ENCODE measurements around the gene TMEM191C. TPM values are rescaled to one million over a fixed set of nuclear protein-coding genes. Genes with fewer than 3 reads are reported as not detected.
A peak's percentile ranks its signal among the peaks of the same experiment; 100 is the strongest.
"Not testable (repeated sequence)": the region's sequence is repeated elsewhere in the genome, so short reads cannot be mapped to it uniquely, and the experiment has no call there.

The TMEM191C gene
- under 1 TPM; 0.51 to 0.81 TPM for total RNA-seq
- long read RNA-seq, donor 1, result 0 reads
- long read RNA-seq, donor 2, partial matches to known transcripts, result 0 of 1 reads
- long read RNA-seq, donor 2, other reads (novel, unspliced or antisense), result 1 of 1 reads

DNA sequence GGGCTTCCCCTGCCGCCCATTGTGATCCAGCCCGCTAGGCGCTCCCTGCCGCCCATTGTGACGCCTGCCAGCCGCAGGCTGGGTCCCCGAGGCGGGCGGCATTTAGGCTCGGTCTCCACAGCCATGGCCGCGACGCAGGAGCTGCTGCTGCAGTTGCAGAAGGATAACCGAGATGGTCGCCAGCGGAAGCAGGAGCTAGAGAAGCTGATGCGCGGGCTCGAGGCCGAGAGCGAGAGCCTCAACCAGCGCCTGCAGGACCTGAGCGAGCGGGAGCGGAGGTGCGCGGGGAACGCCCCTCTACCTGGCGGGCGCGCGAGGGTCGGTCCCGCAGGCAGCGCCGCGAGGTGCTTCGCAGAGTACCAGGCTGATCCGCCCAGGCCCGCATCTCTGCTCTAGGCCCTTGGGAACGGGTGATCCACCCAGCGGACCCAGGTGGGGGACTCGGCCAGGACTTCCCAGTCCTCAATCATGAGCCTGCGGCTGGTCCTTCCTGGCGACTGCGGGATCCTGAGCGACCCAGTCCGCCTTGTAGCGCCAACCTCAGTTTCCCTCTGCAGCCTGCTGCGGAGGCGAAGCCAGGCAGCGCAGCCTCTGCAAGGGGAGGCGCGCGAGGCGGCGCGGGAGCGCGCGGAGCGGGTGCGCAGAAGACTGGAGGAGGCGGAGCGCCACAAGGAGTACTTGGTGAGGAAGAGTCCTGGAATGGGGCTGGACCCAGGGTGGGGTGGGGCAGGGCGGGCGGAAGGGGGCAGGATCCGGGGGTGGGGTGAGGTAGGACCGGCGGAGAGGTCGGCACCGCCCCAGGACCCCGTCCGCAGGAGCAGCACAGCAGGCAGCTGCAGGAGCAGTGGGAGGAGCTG lies at the start of gene TMEM191C:
Gene TMEM191C (plus strand): TSS at position 51 of the 857 bp plus-strand sequence. CDS start 73 bp downstream, at position 124.
- intact Hi-C loops (cut with DNase I); DNase-seq (ENCODE audit: low spot score): not testable (repeated sequence)

DNA sequence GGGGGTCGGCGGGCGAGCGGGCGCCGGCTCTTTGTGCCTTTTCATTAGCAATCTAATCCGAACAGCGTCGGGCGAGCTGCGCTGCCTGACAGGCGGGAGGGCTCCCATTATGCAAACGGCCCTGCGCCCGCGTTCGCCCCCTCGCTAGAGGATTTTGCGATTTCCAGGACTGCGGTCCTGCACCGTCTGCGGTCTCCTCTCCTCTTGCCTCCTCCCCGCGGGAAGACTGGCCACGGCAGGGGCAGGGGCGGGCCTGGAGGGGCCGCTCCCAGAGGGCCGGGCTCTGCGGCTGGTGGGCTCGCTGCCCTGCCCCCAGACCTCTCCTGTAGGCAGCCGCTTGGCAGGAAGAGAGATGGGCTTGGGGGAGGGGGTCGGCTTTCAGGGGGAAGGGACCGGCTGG lies 49.3 kb upstream of the TMEM191C start:
- peak; percentile 75 for DNase-seq (ENCODE audit: low spot score)
- intact Hi-C loops (cut with DNase I), result not testable (repeated sequence)

DNA sequence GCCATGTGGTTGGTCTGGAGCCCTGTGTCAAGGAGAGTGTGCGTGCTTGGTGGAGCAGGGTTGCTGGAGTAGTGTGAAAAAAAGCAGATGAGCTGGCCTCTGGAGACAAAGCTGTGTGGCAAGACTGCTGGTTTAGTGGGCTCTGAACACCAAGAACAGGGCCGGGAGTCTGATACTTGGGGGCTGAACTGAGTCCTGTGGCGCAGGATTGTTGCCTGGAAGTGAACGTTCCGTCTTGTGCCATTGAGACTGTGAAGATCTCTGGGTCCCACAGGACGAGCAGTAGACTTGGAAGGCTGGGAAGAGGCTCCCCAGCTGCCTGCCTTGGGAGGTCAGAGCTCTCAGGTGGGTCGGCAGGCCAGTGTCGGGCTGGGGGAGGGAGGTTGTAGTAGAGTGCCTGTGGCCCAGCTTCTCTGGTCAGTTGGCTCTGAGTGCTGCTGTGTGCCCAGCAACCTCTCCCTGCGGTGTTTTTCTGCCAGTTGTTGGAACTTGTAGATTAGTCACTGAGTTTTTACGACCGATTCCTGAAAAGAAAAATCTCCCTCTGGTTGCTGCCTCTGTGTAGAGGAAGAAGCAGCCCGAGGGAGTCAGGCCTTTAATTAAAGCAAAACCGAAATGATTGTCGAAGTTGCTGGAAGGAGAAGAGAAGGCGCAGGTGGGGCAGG lies 48.1 kb upstream of the TMEM191C start:
- DNase-seq (ENCODE audit: low spot score), result peak; percentile 66
- intact Hi-C loops (cut with DNase I), result not testable (repeated sequence)

DNA sequence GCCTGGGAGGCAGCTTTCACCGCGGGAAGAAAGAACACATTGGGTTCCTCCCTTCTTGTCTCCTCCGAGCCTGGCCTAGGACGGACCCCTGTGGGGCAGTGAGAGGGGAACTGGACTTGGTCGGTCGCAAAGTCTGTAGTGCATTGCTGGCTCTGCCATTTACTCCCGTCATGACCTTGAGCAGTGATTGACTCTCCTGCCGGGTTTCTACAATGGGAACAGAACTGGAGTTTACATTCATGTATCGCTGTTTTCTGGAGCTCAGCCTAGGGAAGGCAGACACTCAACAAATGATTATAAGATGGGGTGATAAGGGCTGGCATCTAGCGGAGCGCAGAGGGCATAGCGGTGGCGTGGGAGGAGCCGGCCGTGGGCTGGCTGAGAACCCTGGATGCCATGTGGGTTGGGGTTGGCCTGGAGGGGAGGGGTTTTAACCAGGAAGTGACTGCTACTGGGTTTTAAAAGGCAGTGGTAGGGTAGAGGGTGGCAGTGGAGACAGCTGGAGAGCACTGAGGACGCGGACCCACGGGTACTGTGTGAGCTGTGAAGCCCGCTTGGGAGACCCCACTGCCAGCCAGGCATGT lies 46.9 kb upstream of the TMEM191C start:
- DNase-seq (ENCODE audit: low spot score); intact Hi-C loops (cut with DNase I): not testable (repeated sequence)

DNA sequence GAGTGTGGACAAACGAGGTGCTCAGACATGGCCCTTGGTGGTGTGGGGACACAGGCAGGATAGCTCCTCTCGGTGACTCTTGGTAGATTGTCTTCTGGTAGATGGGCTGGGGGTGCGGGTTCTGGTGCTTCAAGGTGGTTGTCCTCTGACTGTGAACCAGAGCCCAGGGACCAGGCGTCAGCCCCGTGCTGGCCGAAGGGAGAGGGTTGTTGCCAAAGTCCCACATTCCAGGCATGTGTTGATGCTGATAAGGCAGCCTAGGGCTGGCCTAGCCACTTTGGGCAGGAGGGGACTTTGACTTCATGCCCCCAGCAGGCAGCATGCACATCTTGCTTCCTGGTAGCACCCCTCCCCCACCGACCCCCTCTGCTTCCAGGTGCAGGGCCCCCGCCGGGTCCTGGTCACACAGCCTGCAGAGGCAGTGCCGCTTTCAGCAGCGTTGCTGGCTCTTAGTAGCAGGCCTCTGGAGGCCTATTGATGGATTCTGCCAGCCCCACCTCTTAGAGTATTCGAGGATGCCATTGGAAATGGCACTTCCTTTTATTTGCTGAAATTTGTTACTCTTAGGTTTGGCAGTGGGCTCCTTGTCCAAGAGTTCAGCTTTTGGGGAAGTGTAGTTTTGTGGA lies 43.0 kb upstream of the TMEM191C start:
- intact Hi-C loops (cut with DNase I); DNase-seq (ENCODE audit: low spot score): not testable (repeated sequence)

DNA sequence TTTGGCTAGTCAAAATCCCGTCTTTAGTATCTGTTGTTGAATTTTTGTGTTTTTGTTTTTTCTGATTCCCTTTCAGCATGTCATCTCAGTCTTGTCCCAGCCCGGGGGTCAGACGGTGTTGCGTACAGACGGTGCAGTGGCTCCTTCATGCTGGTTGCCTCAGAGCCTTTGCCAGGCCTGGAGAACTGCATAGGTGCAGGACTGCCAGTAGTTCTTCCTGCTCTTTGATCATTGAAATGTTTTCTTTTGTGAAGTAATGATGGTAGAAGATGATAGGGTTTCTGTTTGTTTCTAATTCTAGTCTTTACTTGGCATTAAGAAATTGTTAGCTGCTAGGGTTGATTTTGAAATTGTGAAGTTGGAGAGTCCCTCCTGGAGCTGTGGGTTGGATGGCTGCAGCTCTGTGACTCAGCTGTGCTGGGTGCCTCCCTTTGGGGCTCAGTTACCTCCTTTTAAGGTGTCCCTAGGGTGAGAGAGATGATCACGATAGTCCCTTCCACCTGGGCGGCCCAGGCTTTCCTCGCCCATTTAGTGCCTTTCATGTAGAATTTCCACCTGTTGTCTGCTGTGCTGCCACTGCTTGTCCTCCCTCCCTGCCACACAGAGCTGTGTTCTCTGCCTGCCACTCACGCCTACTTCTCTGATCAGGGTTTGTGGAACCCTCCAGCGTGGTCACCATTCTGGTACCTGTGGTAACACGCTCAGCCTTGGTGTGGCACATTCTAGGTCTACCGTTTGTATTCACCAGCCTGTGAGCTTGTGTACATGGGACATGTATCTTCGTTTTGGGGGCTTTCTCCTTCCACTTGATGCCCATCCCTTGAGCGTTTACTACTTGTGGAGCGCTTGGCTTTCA lies 32.6 kb upstream of the TMEM191C start:
- DNase-seq (ENCODE audit: low spot score); intact Hi-C loops (cut with DNase I): not testable (repeated sequence)

DNA sequence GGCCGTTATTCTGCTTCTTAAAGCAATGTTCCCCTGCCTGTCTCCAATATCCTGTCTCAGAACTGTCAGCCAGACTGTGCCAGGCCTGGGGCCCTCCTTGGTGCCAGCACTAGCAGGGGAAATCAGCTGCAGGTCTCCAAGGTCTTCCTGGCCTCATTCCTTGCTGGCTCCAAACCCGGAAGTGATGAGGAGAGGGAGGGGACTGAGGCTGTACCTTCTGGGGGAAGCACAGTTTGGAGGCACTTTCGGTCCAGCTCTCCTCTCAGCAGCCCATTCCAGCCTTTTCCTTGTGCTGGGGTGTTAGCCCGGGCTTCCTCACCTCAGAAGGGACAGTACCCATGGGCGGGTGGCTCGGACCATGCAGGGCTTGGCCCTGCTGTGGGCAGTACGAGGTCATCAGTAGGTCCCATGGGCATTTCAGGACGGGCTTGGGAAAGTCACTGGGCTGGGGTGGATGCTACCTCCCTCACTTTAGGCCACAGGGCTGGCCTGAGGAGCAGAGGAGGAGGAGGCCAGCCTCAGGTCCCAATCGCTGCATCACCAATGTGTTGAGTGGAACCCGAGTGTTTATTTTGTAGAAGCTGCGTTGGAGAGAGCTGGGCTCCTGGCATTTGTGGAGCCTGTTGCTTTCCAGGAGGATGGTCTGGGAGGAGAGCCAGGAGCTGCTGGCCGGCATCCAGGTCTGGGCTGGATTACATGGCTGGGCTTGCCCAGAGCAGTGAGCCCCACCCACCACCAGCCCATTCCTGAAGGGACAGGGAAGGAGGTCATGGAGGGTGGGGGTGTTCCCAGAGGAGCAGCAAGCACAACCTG lies 31.0 kb upstream of the TMEM191C start:
- intact Hi-C loops (cut with DNase I), result not testable (repeated sequence)
- DNase-seq (ENCODE audit: low spot score), result peak; percentile 74

DNA sequence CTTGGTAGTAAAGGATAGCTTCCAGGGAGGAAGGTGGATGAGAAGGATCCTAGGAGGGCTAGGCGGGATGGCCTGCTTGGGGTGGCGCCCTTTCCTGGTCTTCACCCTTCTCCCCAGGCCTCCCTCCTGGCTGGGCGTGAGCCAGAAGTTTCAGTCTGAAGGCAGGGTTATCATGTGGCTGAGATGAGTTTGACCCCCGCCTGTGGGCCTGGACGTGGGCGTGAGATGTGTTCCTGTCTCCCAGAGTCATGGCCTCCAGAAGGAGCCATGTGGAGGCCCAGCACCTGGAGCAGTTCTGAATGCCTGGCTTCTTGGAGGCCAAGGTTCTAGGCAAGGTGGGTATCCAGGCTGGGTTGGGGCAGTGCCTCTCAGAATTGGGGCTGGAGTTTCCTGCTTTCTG lies 29.2 kb upstream of the TMEM191C start:
- peak; percentile 0 for DNase-seq (ENCODE audit: low spot score)
- intact Hi-C loops (cut with DNase I), result not testable (repeated sequence)

DNA sequence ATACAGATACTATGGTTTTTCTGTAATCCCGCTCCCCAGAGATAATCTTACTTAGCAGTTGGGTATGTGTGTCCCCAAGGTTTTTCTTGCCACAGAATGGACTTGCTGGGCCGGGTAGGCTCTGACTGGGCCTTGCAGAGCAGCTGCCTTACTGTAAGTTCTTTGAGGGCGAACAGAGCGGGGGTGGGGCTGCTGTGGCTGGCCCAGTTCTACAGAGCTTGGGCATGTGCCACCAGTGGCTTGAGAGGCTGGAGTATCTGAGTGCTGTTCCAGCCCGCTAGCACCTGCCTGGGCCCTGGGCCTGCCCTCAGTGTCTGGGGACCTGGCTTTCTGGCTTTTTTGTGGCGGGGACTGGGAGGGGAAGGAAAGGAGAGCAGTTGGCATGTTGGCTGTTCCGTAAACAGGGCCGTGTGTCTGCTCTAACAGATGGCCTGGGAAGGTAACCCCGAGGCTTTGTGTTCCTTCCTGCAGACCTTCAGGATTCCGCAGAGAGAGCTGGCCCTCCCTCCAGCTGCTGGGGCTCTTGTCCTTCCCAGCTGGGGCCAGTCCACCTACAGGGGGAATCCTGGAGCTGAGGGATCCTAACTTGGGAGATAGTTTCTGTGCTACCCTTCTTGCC lies 27.1 kb upstream of the TMEM191C start:
- DNase-seq (ENCODE audit: low spot score); intact Hi-C loops (cut with DNase I): not testable (repeated sequence)

DNA sequence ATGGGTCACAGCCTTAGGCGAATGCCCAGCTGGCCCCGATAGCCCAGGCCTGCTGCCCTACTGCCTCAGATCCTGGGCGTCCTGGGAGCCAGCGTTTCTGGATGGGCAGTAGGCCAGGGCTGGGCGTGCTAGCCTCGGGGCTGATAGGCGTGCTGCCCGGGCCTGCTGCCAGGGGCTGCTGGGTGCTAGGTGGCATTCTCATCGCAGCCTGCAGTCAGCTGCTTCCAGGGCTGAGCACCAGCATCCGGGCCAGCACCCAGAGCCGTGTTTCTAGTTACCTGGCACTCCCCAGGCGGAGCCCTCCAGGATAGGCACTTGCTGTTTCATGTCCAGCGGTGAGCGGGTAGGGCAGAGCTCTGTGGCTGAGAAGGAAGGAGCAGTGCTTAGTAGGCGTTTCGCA lies 26.5 kb upstream of the TMEM191C start:
- DNase-seq (ENCODE audit: low spot score); intact Hi-C loops (cut with DNase I): not testable (repeated sequence)

DNA sequence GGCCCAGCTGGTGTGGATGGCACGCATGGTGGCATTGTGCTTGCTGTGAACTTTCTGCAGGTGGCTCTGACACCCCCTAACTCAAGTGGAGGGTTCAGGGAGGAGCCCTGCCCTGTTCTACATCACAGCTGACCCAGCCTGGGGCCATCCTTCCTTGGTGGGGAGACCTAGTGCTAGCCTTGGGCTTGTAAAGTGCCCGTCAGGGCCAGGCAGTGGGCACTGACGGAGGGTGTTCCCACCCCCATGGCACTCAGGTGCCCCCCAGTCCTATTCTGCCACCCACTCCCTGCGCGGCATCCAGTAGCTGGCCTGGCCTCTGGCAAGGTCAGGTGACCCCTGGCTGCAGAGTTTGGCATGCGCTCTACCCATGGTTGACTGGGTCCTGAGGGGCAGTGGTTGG lies 26.0 kb upstream of the TMEM191C start:
- intact Hi-C loops (cut with DNase I), result not testable (repeated sequence)
- DNase-seq (ENCODE audit: low spot score), result peak; percentile 14

DNA sequence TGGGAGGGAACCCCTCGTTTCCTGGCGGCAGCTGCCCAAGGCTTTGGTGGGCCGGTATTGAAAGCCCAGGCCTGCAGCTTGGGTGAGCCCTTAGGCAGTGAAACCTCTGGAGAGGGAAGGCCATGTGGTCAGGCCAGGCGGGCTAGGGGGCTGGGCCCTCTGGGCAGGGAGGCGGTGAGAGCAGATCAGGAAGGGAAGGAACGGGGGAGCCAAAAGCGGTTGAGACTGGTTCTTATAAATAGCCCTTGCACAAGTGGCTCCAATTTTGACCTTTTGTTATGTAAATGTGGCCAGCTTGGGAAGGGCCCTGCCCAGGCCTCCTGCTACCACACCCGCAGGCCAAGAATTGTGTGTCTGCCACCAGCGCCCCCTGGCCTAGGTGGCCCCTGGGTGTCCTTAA lies 25.1 kb upstream of the TMEM191C start:
- intact Hi-C loops (cut with DNase I); DNase-seq (ENCODE audit: low spot score): not testable (repeated sequence)

DNA sequence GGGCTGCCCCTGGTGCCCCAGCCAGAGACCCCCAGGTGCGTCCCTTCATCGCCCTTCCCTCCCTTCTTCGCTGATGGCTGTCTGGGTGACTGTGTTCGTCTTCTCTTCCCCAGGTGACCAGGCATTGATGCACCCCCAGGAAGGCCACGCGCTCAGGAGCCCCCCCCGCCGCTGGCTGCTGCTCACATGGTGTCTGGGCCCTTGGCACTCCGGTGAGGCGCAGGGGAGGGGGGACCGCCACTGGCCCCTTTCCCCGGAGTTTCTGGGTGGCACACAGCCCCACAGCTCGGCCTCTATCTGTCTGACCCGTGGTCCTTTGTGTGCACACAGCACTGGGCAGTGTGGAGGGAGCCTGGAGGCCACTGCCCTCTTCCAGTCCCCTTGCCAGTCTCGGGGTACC lies 24.5 kb upstream of the TMEM191C start:
- intact Hi-C loops (cut with DNase I), result not testable (repeated sequence)
- peak; percentile 47 for DNase-seq (ENCODE audit: low spot score)

DNA sequence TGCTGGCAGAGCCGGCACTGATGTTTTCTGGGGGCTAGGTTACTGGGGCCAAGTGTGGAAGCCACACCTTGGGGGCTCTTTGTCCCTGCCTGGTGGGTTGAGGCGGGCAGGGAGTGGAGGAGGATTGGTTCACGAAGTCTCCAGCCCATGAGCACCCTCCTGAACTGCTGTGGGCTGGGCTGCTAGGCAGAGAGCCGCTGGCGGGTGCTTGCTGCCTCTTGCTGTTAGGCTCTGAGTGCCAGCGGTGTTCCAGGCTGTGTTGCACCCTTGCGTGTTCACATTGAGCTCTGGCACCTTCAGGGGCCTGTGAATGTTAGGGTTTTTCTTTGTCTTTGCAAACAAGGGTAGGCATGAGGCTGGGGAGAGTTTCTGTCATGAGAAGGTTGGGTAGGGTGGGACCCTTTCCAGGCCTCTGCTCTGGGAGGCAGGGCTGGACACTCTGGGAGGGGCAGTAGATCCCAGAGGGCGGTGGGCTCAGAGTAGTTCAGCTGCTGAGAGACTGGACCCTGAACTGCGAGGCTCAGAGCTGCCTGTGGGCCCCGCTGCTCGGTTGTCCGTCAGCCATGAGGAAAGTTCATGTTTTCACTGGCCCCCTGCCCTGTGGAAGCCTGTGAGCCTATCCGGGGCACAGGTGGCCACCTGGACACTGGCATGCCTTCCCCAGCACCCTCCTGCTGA lies 24.0 kb upstream of the TMEM191C start:
- peak; percentile 72 for DNase-seq (ENCODE audit: low spot score)

DNA sequence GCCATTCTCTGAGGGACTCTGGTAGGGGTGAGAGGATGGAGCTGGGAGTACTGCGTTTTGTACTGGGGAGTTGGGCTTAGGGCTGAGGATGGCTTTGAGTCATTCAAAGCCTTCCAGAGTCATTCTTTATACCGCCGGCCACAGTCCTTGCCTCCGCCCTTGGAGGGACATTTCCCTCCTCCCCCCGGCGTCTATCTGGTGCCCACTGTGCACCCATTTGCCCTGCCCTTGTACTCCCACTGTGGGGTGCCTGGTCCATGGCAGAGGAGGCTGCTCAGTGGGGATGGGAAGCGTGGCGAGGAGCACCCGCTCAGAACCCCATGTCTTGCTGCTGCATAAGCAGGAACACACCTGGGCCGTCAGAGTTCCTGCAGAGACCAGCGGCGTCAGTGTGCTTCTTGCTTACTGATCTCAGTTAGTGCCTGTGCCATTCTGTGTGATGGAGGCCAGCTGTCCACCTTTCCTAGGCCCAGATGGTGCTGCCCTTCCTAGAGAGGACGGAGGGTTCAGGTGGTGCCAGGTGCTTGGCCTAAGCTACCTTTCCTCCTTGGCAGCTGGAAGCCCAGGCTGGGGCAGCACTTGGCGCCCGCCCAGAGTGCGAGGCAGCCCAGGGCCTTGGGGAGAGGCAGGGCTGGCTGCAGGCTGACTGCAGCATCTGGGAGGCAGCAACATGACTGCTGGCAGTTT lies 23.3 kb upstream of the TMEM191C start:
- intact Hi-C loops (cut with DNase I), result no loop called here
- peak; percentile 70 for DNase-seq (ENCODE audit: low spot score)

More for the DNA sequence above, 24.0 kb upstream of the TMEM191C start:
- intact Hi-C loops (cut with DNase I), result no loop called here

Data from posterior vena cava (tissue), 2 donors.